A549 (cell line): ENCODE results near the gene ANKRD55.

Experiments used
- CTCF ChIP-seq: fragments of >200 bp; sonication (Bioruptor Twin); formaldehyde crosslinking; IDR thresholded peaks from 3 replicates; pipeline ENCODE4 v1.5.1; 2016
- POLR2A ChIP-seq: IDR thresholded peaks from 2 replicates; pipeline ENCODE4 v1.6.1; 2012; ENCODE audit warnings: mild to moderate bottlenecking, low read length
- RAD21 ChIP-seq, 2 experiments: fragments of >200 bp in 1 of 2; sonication (Bioruptor Twin) in 1 of 2; formaldehyde crosslinking in 1 of 2; IDR thresholded peaks in 1 of 2; conservative IDR thresholded peaks in 1 of 2; 2 replicates in 1 of 2; 3 replicates in 1 of 2; pipeline ENCODE4 v1.6.1; 2012 to 2018; ENCODE audit warnings: inconsistent platforms in 1 of 2
- RCOR1 ChIP-seq: fragments of 150-350 bp; IDR thresholded peaks from 2 replicates; pipeline ENCODE4 v1.6.1; 2014; ENCODE audit warnings: antibody characterized with exemption, low read length, low read depth
- TF ChIP-seq, protein P1 (sequence below): IDR thresholded peaks from 2 replicates; pipeline ENCODE4 v1.6.1; 2012
- TF ChIP-seq, protein P2 (sequence below): fragments of 250-450 bp; sonication (Bioruptor Pico); IDR thresholded peaks from 2 replicates; pipeline ENCODE4 v1.5.0; 2021; ENCODE audit warnings: mild to moderate bottlenecking, moderate library complexity, borderline replicate concordance

DNA sequence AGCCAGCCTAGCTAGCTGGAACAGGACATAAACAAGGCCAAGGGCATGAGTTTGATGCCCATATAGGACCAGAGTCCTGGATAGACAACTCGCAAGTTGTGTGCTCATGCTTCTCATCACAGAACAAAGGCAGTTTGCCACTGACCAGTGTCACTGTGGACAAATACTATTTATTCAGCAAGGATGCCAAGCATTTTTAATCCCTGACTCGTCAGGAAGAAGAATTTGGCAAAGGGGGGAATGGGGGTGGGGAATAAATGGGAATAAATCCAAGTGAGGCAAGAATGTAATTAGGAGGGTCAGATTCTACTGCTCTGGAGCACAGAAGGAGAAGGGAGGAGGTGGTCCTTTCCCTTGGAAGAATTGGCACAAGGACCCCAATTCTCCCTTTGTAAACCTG, 46.8 kb upstream of the ANKRD55 start:
- no peak for TF ChIP-seq CTCF
- no peak for TF ChIP-seq POLR2A
- TF ChIP-seq, protein P1, sequence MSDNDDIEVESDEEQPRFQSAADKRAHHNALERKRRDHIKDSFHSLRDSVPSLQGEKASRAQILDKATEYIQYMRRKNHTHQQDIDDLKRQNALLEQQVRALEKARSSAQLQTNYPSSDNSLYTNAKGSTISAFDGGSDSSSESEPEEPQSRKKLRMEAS = no peak
- TF ChIP-seq, protein P2, sequence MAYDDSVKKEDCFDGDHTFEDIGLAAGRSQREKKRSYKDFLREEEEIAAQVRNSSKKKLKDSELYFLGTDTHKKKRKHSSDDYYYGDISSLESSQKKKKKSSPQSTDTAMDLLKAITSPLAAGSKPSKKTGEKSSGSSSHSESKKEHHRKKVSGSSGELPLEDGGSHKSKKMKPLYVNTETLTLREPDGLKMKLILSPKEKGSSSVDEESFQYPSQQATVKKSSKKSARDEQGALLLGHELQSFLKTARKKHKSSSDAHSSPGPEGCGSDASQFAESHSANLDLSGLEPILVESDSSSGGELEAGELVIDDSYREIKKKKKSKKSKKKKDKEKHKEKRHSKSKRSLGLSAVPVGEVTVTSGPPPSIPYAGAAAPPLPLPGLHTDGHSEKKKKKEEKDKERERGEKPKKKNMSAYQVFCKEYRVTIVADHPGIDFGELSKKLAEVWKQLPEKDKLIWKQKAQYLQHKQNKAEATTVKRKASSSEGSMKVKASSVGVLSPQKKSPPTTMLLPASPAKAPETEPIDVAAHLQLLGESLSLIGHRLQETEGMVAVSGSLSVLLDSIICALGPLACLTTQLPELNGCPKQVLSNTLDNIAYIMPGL (CRISPR knock-in tag) = no peak
- TF ChIP-seq RCOR1 = no peak
- TF ChIP-seq RAD21 (conservative IDR thresholded peaks at IDR 0.05 in 1 of 2, IDR thresholded peaks at IDR 0.05 in 1 of 2) = no peak; a peak in 1 of 5 replicates
